HepG2 (cell line): ENCODE results near the gene DENND2A.

Source experiments
- CBX1 ChIP-seq: IDR thresholded peaks from one replicate; pipeline ENCODE4 v1.6.1; 2016; ENCODE audit warnings: antibody characterized with exemption, low read depth
- EP300 ChIP-seq, 3 experiments: sonication (generic) in 1 of 3; formaldehyde crosslinking in 1 of 3; IDR thresholded peaks; 2 replicates each; pipeline versions ENCODE4 v1.5.1 to v1.6.1; 2011 to 2020; ENCODE audit warnings: low read depth in 2 of 3, low read length in 2 of 3, borderline replicate concordance in 1 of 3, improper control_type of control experiment in 1 of 3, mild to moderate bottlenecking in 1 of 3, missing genetic modification reagents in 1 of 3, moderate library complexity in 1 of 3
- FOXP1 ChIP-seq, 2 experiments: fragments of 450-650 bp in 1 of 2; IDR thresholded peaks; 2 replicates each; pipeline ENCODE4 v1.6.1; 2017 to 2018; ENCODE audit warnings: antibody characterized with exemption in 1 of 2
- MXD1 ChIP-seq: sonication (generic); formaldehyde crosslinking; IDR thresholded peaks from 2 replicates; pipeline ENCODE4 v1.4.0; 2020; ENCODE audit warnings: mild to moderate bottlenecking, missing genetic modification reagents
- NPAS2 ChIP-seq: sonication (generic); formaldehyde crosslinking; IDR thresholded peaks from 2 replicates; pipeline ENCODE4 v1.8.0; 2022; ENCODE audit warnings: mild to moderate bottlenecking, missing genetic modification reagents, borderline replicate concordance
- POLR2A ChIP-seq, 2 experiments: IDR thresholded peaks; 2 replicates each; pipeline ENCODE4 v1.6.1; 2011; ENCODE audit warnings: low read depth in 2 of 2, low read length in 2 of 2, mild to moderate bottlenecking in 1 of 2, moderate library complexity in 1 of 2; ENCODE audit not compliant: insufficient read depth in 1 of 2
- TBP ChIP-seq: sonication (generic); formaldehyde crosslinking; IDR thresholded peaks from 2 replicates; pipeline ENCODE4 v1.5.0; 2020; ENCODE audit warnings: missing genetic modification reagents
- ZNF354B ChIP-seq: sonication (generic); formaldehyde crosslinking; IDR thresholded peaks from 2 replicates; pipeline ENCODE4 v1.8.0; 2022; ENCODE audit warnings: mild to moderate bottlenecking, missing genetic modification reagents
- TF ChIP-seq, protein P1 (sequence below): sonication (generic); formaldehyde crosslinking; IDR thresholded peaks from 2 replicates; pipeline ENCODE4 v1.5.0; 2020; ENCODE audit warnings: mild to moderate bottlenecking, missing genetic modification reagents, moderate library complexity
- TF ChIP-seq, protein P2 (sequence below): sonication (generic); formaldehyde crosslinking; IDR thresholded peaks from 2 replicates; pipeline ENCODE4 v1.4.0; 2020; ENCODE audit warnings: low read depth, mild to moderate bottlenecking, missing genetic modification reagents
- TF ChIP-seq, protein P3 (sequence below): sonication (generic); formaldehyde crosslinking; conservative IDR thresholded peaks from 2 replicates; pipeline ENCODE4 v1.4.0; 2020; ENCODE audit warnings: missing genetic modification reagents

DNA sequence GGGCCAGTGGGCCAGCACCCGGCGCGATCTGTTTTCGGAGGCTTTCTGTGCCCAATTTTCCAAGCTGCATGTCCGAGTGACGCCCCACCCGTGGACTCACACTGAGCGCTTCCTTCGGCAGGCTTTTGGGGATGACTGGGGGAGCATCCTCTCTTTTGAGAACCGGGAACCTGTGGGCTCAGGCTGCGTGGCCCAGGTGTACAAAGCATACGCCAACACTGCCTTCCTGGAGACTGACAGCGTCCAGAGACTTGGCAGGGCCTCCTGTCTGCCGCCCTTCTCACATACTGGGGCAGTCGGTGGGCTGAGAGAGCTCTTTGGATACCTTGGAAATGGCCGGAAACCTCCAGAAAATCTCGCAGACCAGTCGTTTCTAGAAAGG lies 33.2 kb upstream of the DENND2A start:
- TF ChIP-seq, protein P1, sequence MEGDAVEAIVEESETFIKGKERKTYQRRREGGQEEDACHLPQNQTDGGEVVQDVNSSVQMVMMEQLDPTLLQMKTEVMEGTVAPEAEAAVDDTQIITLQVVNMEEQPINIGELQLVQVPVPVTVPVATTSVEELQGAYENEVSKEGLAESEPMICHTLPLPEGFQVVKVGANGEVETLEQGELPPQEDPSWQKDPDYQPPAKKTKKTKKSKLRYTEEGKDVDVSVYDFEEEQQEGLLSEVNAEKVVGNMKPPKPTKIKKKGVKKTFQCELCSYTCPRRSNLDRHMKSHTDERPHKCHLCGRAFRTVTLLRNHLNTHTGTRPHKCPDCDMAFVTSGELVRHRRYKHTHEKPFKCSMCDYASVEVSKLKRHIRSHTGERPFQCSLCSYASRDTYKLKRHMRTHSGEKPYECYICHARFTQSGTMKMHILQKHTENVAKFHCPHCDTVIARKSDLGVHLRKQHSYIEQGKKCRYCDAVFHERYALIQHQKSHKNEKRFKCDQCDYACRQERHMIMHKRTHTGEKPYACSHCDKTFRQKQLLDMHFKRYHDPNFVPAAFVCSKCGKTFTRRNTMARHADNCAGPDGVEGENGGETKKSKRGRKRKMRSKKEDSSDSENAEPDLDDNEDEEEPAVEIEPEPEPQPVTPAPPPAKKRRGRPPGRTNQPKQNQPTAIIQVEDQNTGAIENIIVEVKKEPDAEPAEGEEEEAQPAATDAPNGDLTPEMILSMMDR = no peak
- no peak for TF ChIP-seq TBP (CRISPR knock-in tag)
- no peak for TF ChIP-seq EP300 (IDR thresholded peaks at IDR 0.05; ENCODE audit: low read depth in 2 of 2, low read length in 2 of 2)
- TF ChIP-seq EP300 (CRISPR knock-in tag; IDR thresholded peaks at IDR 0.05; ENCODE audit: borderline replicate concordance) = no peak
- no peak for TF ChIP-seq FOXP1 (IDR thresholded peaks at IDR 0.05)
- TF ChIP-seq FOXP1 (CRISPR knock-in tag; IDR thresholded peaks at IDR 0.05) = no peak
- no peak for TF ChIP-seq NPAS2
- TF ChIP-seq, protein P2, sequence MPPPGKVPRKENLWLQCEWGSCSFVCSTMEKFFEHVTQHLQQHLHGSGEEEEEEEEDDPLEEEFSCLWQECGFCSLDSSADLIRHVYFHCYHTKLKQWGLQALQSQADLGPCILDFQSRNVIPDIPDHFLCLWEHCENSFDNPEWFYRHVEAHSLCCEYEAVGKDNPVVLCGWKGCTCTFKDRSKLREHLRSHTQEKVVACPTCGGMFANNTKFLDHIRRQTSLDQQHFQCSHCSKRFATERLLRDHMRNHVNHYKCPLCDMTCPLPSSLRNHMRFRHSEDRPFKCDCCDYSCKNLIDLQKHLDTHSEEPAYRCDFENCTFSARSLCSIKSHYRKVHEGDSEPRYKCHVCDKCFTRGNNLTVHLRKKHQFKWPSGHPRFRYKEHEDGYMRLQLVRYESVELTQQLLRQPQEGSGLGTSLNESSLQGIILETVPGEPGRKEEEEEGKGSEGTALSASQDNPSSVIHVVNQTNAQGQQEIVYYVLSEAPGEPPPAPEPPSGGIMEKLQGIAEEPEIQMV (CRISPR knock-in tag) = no peak
- TF ChIP-seq MXD1 (CRISPR knock-in tag) = no peak
- TF ChIP-seq POLR2A (IDR thresholded peaks at IDR 0.05; ENCODE audit: insufficient read depth in 1 of 2, low read depth in 2 of 2, low read length in 2 of 2) = no peak
- TF ChIP-seq, protein P3, sequence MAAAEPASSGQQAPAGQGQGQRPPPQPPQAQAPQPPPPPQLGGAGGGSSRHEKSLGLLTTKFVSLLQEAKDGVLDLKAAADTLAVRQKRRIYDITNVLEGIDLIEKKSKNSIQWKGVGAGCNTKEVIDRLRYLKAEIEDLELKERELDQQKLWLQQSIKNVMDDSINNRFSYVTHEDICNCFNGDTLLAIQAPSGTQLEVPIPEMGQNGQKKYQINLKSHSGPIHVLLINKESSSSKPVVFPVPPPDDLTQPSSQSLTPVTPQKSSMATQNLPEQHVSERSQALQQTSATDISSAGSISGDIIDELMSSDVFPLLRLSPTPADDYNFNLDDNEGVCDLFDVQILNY (CRISPR knock-in tag) = no peak
- no peak for TF ChIP-seq CBX1
- TF ChIP-seq ZNF354B (CRISPR knock-in tag) = no peak
